ENCODE results near the gene DUSP6.

DNA sequence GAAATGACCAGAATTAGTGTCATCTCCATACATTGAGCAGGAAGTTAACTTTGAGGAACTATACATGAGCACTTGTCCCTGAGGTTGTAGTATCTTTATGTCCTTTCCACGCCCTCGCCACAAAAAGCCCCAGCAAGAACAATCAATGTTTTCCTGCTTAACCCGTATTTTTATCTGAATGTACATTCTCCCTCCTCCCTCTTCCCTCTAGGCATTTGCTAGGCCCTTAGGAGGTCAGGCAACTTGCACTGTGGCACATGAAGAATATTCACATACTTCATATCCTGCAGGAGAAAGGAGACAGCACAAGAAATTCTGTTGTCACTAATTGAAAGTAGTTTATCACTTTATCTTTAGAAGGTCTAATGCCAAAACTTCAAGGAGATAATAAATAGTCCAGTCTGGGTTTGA is 18.1 kb upstream of the DUSP6 start:
- TF ChIP-seq, protein P1, sequence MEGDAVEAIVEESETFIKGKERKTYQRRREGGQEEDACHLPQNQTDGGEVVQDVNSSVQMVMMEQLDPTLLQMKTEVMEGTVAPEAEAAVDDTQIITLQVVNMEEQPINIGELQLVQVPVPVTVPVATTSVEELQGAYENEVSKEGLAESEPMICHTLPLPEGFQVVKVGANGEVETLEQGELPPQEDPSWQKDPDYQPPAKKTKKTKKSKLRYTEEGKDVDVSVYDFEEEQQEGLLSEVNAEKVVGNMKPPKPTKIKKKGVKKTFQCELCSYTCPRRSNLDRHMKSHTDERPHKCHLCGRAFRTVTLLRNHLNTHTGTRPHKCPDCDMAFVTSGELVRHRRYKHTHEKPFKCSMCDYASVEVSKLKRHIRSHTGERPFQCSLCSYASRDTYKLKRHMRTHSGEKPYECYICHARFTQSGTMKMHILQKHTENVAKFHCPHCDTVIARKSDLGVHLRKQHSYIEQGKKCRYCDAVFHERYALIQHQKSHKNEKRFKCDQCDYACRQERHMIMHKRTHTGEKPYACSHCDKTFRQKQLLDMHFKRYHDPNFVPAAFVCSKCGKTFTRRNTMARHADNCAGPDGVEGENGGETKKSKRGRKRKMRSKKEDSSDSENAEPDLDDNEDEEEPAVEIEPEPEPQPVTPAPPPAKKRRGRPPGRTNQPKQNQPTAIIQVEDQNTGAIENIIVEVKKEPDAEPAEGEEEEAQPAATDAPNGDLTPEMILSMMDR (IDR thresholded peaks at IDR 0.05), result no peak
- TF ChIP-seq, protein P2, sequence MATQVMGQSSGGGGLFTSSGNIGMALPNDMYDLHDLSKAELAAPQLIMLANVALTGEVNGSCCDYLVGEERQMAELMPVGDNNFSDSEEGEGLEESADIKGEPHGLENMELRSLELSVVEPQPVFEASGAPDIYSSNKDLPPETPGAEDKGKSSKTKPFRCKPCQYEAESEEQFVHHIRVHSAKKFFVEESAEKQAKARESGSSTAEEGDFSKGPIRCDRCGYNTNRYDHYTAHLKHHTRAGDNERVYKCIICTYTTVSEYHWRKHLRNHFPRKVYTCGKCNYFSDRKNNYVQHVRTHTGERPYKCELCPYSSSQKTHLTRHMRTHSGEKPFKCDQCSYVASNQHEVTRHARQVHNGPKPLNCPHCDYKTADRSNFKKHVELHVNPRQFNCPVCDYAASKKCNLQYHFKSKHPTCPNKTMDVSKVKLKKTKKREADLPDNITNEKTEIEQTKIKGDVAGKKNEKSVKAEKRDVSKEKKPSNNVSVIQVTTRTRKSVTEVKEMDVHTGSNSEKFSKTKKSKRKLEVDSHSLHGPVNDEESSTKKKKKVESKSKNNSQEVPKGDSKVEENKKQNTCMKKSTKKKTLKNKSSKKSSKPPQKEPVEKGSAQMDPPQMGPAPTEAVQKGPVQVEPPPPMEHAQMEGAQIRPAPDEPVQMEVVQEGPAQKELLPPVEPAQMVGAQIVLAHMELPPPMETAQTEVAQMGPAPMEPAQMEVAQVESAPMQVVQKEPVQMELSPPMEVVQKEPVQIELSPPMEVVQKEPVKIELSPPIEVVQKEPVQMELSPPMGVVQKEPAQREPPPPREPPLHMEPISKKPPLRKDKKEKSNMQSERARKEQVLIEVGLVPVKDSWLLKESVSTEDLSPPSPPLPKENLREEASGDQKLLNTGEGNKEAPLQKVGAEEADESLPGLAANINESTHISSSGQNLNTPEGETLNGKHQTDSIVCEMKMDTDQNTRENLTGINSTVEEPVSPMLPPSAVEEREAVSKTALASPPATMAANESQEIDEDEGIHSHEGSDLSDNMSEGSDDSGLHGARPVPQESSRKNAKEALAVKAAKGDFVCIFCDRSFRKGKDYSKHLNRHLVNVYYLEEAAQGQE (IDR thresholded peaks at IDR 0.05; ENCODE audit: insufficient read depth in 1 of 2, low read depth in 2 of 2, low read length in 1 of 2), result no peak
- TF ChIP-seq POLR2AphosphoS5 (IDR thresholded peaks at IDR 0.05; ENCODE audit: low read depth, low read length) (no peak), SIN3A (IDR thresholded peaks at IDR 0.05; ENCODE audit: borderline replicate concordance, insufficient read depth, low read depth, low read length) (no peak)

Measured in Panc1 (cell line).